Ovary (tissue), 3 donors: Measurements from ENCODE around the gene BICDL1.

Experiments
- EP300 ChIP-seq: sonication (generic); formaldehyde crosslinking; IDR thresholded peaks from one replicate; pipeline ENCODE4 v1.6.1; 2017; ENCODE audit warnings: antibody characterized with exemption
- POLR2A ChIP-seq: fragments of 450-650 bp; IDR thresholded peaks from one replicate; pipeline ENCODE4 v1.6.1; 2017; ENCODE audit warnings: antibody characterized with exemption, mild to moderate bottlenecking, moderate library complexity
- TF ChIP-seq, protein P1 (sequence below), 3 donors: fragments of 450-650 bp in 2 of 3; fragments of 200-600 bp in 1 of 3; IDR thresholded peaks; one replicate each; pipeline versions ENCODE4 v1.5.1 to v1.8.0; 2016 to 2022; ENCODE audit warnings: antibody characterized with exemption in 3 of 3, mild to moderate bottlenecking in 1 of 3
- donor health status: DM: no; HTN: no; CAD: no.

GRCh38 chr12:119946213-119946612, 42.8 kb upstream of the BICDL1 start:
- TF ChIP-seq, protein P1, sequence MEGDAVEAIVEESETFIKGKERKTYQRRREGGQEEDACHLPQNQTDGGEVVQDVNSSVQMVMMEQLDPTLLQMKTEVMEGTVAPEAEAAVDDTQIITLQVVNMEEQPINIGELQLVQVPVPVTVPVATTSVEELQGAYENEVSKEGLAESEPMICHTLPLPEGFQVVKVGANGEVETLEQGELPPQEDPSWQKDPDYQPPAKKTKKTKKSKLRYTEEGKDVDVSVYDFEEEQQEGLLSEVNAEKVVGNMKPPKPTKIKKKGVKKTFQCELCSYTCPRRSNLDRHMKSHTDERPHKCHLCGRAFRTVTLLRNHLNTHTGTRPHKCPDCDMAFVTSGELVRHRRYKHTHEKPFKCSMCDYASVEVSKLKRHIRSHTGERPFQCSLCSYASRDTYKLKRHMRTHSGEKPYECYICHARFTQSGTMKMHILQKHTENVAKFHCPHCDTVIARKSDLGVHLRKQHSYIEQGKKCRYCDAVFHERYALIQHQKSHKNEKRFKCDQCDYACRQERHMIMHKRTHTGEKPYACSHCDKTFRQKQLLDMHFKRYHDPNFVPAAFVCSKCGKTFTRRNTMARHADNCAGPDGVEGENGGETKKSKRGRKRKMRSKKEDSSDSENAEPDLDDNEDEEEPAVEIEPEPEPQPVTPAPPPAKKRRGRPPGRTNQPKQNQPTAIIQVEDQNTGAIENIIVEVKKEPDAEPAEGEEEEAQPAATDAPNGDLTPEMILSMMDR (IDR thresholded peaks at IDR 0.05), result no peak
- TF ChIP-seq POLR2A (no peak), EP300 (no peak)
